Central memory CD8-positive, alpha-beta T cell (primary cell): ENCODE data around the gene USP6NL.

Source experiments
- ATAC-seq: fragments of 150-1000 bp; cut with Tn5 transposase; replicated peaks from 2 replicates; pipeline ENCODE4 v1.10.0; 2022; ENCODE audit warnings: mild to moderate bottlenecking, moderate FRiP score, moderate number of reproducible peaks; ENCODE audit not compliant: poor library complexity, severe bottlenecking; ENCODE audit errors: extremely low read depth
- DNase-seq, 2 donors: peaks; one replicate each; pipeline ENCODE4 v3.0.0; 2021; ENCODE audit warnings: low spot score in 2 of 2
- H3K27ac Mint-ChIP-seq: one replicate; pipeline ENCODE4 v1.8.0; 2022; ENCODE audit warnings: low read depth, mild to moderate bottlenecking, moderate library complexity, mixed read lengths
- H3K27me3 Mint-ChIP-seq: one replicate; pipeline ENCODE4 v1.8.0; 2022; ENCODE audit warnings: mixed read lengths
- H3K36me3 Mint-ChIP-seq: one replicate; pipeline ENCODE4 v1.8.0; 2022; ENCODE audit warnings: mild to moderate bottlenecking, moderate library complexity, mixed read lengths; ENCODE audit not compliant: insufficient read depth
- H3K4me1 Mint-ChIP-seq: one replicate; pipeline ENCODE4 v1.8.0; 2022; ENCODE audit warnings: mixed read lengths
- H3K4me3 Mint-ChIP-seq: one replicate; pipeline ENCODE4 v1.8.0; 2022; ENCODE audit warnings: mild to moderate bottlenecking, moderate library complexity, mixed read lengths
- H3K9me3 Mint-ChIP-seq: one replicate; pipeline ENCODE4 v1.8.0; 2022; ENCODE audit warnings: mixed read lengths

Gene USP6NL

DNA sequence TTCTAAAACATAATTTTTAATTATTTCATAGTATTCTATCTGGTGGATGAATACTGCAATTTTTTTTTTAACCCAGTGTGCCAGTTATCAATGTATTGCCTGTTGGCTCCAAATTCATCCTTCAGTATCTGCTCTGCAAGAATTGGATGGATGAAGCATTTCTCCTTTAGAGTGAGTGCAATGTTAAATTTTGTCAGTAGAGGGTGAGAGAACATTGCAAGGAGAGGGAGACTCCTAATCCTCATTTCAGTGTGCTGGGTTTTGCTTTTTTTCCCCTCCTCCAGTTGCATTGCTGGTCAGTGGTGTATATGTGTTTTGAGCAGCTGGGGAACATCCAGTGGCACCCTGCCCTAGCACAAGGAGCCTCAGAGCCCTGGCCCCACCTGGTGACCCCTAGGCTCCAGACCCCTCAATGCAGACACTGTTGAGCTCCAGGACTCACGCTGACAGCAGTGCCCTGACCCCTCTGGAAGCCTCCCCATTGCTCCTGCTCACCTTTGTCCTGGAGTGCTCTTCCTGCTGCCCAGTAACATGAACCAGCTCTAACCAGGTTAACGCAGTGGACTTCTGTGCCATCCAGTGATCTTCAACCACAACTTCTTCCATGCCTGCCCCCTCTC, 199.4 kb downstream of the USP6NL start:
- peaks cover 6% of the 10 kb centered on the region for H3K9me3 Mint-ChIP-seq
- no peak for ATAC-seq
- H3K36me3 Mint-ChIP-seq, result no peaks in the 10 kb centered on the region
- H3K4me1 Mint-ChIP-seq, result peaks cover 20% of the 10 kb centered on the region
- no peaks in the 10 kb centered on the region for H3K27me3 Mint-ChIP-seq
- H3K4me3 Mint-ChIP-seq, result no peak overlapping the region
- no peak overlapping the region for H3K27ac Mint-ChIP-seq
- no peak for DNase-seq

DNA sequence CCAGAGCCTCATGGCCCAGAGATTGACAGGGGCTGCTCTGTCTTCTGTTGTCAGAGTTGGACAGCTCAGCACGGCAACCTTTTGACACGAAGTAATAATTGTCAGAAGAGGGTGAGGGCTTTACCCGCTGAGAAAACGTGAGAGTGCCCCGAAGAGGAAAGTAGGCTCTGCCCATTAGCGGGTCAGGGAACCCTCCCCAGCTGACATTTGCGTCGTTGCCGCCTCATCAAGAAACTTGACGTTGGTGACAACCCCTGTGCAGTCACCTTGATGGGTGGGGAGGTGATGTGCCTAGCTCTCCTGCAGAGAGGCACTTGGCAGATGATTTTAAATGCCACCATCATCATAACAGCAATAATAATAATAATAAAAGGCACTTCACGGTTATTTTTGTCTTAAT, 202.1 kb downstream of the USP6NL start:
- no peak for DNase-seq
- Mint-ChIP-seq H3K27me3 (no peaks in the 10 kb centered on the region), H3K36me3 (no peaks in the 10 kb centered on the region), H3K4me1 (peaks cover 40% of the 10 kb centered on the region), H3K9me3 (peaks cover 6% of the 10 kb centered on the region), H3K4me3 (no peak overlapping the region), H3K27ac (no peak overlapping the region)
- ATAC-seq, result no peak

DNA sequence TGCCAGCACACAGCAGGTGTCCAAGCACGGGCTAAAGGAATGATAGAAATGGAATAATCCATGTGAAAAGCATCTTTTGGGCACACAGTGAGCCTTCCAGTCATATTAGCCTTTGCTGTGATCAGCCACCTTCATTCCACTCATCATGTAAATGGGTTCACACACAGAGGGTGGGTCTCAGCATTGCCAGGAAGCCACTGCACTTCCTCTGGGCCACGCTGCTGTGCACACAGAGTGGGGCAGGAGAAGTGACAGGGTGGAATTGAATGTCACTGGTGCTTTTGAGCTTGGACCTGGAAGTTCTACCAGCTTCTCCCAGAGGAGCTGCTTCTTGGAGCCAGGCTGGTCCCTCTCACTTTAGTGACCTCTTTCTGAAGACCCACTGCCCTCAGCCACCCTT, 203.5 kb downstream of the USP6NL start:
- peak overlapping the region; percentile 42 for H3K4me3 Mint-ChIP-seq
- no peaks in the 10 kb centered on the region for H3K27me3 Mint-ChIP-seq
- DNase-seq, result no peak
- peaks cover 6% of the 10 kb centered on the region for H3K9me3 Mint-ChIP-seq
- H3K27ac Mint-ChIP-seq, result peak overlapping the region; percentile 38
- no peaks in the 10 kb centered on the region for H3K36me3 Mint-ChIP-seq
- peaks cover 46% of the 10 kb centered on the region for H3K4me1 Mint-ChIP-seq
- no peak for ATAC-seq

DNA sequence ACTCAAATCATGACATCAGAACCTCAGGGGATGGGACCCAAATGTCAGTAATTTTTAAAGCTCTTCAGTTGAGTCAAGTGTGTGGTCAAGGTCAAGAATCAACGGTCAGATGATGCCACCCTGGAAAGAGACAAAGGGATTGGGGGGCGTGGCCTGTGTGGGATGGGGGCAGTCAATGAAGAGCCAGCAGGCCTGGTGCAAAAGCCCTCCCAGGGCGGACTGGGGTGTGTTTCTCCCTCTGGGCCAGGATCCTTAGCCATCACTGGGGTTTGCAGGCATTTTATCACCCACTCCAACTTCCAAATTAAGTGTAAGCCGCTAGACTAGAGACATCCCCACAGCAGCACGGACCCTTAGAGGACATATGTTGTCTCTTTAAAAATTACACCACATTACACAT, 204.7 kb downstream of the USP6NL start:
- DNase-seq, result no peak
- Mint-ChIP-seq H3K27ac (no peak overlapping the region), H3K27me3 (no peaks in the 10 kb centered on the region), H3K4me1 (peaks cover 58% of the 10 kb centered on the region), H3K36me3 (no peaks in the 10 kb centered on the region), H3K4me3 (no peak overlapping the region), H3K9me3 (no peaks in the 10 kb centered on the region)
- ATAC-seq, result no peak

DNA sequence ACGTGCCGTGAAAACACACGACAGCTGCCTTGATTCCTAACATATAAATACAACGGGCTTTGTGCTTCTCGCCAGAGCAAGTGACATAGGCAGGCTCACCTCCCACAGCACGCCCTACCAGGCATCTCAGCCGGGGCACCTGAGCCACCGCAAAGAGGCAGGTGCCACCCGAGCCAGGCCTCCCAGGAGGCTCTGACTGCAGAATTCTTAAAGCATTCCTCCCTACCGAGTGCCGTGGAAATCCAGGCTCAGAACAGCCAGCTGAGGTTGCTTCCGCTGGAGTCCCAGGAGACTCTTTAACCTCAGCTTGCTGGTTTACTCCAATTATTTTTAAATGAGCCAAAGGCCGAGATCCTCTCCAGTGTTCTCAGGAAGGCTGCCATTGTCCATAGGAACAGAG, 206.5 kb downstream of the USP6NL start:
- Mint-ChIP-seq H3K36me3 (no peaks in the 10 kb centered on the region), H3K4me3 (no peak overlapping the region), H3K27ac (peak overlapping the region; percentile 41), H3K4me1 (peaks cover 76% of the 10 kb centered on the region), H3K9me3 (no peaks in the 10 kb centered on the region), H3K27me3 (no peaks in the 10 kb centered on the region)
- ATAC-seq (no peak), DNase-seq (no peak)
